H1 (cell line): ENCODE data around the gene CTSA. TPM values are rescaled to one million over a fixed set of nuclear protein-coding genes. Genes with fewer than 3 reads are reported as not detected.

Experiments used
- CTCF ChIA-PET: fragments of 300-600 bp; sonication (Branson Sonifier 250); formaldehyde crosslinking; loops from one replicate; lab custom pipeline; 2021; ENCODE audit not compliant: partially characterized antibody; lab: Charles Lee
- POLR2A ChIA-PET: fragments of 300-600 bp; sonication (Branson Sonifier 250); formaldehyde crosslinking; loops from one replicate; lab custom pipeline; 2021; ENCODE audit warnings: inconsistent platforms; ENCODE audit not compliant: partially characterized antibody; lab: Charles Lee
- DNase-seq, 2 experiments: peaks; one replicate each; pipeline versions ENCODE4 v3.0.0 to v3.0.0-alpha.2; 2010 to 2022; ENCODE audit warnings: low spot score in 2 of 2, low read depth in 1 of 2, mixed read lengths in 1 of 2
- FAIRE-seq: peaks from 2 replicates; lab custom pipeline; 2011; peaks lifted over from hg19 to GRCh38; lab: Jason Lieb, UNC
- H2AFZ ChIP-seq: 2 replicates; pipeline ENCODE4 v1.8.1; 2012; ENCODE audit warnings: low read length, inconsistent platforms
- H2AK5ac ChIP-seq: 2 replicates; pipeline ENCODE4 v1.6.1; 2013; ENCODE audit warnings: low read depth, low read length
- H2BK120ac ChIP-seq: replicated peaks from 2 replicates; pipeline ENCODE3; 2013; ENCODE audit warnings: low read depth, low read length, inconsistent platforms
- H2BK12ac ChIP-seq: 2 replicates; pipeline ENCODE4 v1.6.1; 2013; ENCODE audit warnings: low read depth, low read length
- H2BK15ac ChIP-seq: 2 replicates; pipeline ENCODE4 v1.6.1; 2013; ENCODE audit warnings: low read length
- H2BK20ac ChIP-seq: 2 replicates; pipeline ENCODE4 v1.6.1; 2013; ENCODE audit warnings: low read length
- H2BK5ac ChIP-seq: 2 replicates; pipeline ENCODE4 v1.6.1; 2013; ENCODE audit warnings: low read depth, low read length
- H3K14ac ChIP-seq: 2 replicates; pipeline ENCODE4 v1.6.1; 2013; ENCODE audit warnings: inconsistent platforms; ENCODE audit not compliant: insufficient read length
- H3K18ac ChIP-seq: 2 replicates; pipeline ENCODE4 v1.6.1; 2013; ENCODE audit warnings: low read length; ENCODE audit errors: extremely low read depth
- H3K23ac ChIP-seq: 2 replicates; pipeline ENCODE4 v1.6.1; 2013; ENCODE audit warnings: inconsistent platforms; ENCODE audit not compliant: insufficient read length
- H3K23me2 ChIP-seq: 2 replicates; pipeline ENCODE4 v1.6.1; 2013; ENCODE audit warnings: low read depth, low read length
- H3K27ac ChIP-seq: 2 replicates; pipeline ENCODE4 v1.6.1; 2011; ENCODE audit warnings: low read depth, low read length, inconsistent platforms
- H3K27me3 ChIP-seq, 4 experiments: replicated peaks in 1 of 4; 1 replicate in 1 of 4; 2 replicates in 3 of 4; pipeline versions ENCODE4 v1.6.1 to v1.8.1; 2011 to 2013; ENCODE audit warnings: low read length in 3 of 4, mild to moderate bottlenecking in 3 of 4, inconsistent platforms in 2 of 4, mixed read lengths in 2 of 4, moderate library complexity in 1 of 4; ENCODE audit not compliant: control insufficient read depth in 3 of 4, insufficient read depth in 3 of 4; ENCODE audit errors: extremely low read depth in 1 of 4
- H3K36me3 ChIP-seq, 4 experiments: 2 replicates each; pipeline versions ENCODE4 v1.6.1 to v1.8.1; 2011 to 2013; ENCODE audit warnings: mild to moderate bottlenecking in 4 of 4, low read length in 3 of 4, moderate library complexity in 2 of 4, control low read depth in 1 of 4, inconsistent platforms in 1 of 4; ENCODE audit not compliant: insufficient read depth in 4 of 4, control insufficient read depth in 2 of 4
- H3K4ac ChIP-seq: replicated peaks from 2 replicates; pipeline ENCODE3; 2013; ENCODE audit warnings: low read length, low read depth, mixed read lengths, inconsistent platforms; ENCODE audit not compliant: insufficient read length
- H3K4me1 ChIP-seq, 4 experiments: replicated peaks in 1 of 4; 1 replicate in 1 of 4; 2 replicates in 3 of 4; pipeline versions ENCODE4 v1.6.1 to v1.8.1; 2011 to 2013; ENCODE audit warnings: low read length in 3 of 4, inconsistent platforms in 2 of 4, mixed read lengths in 1 of 4; ENCODE audit not compliant: insufficient read depth in 4 of 4, control insufficient read depth in 3 of 4
- H3K4me2 ChIP-seq, 2 experiments: 2 replicates each; pipeline versions ENCODE4 v1.6.1 to v1.8.1; 2011 to 2013; ENCODE audit warnings: low read depth in 2 of 2, low read length in 2 of 2, control low read depth in 1 of 2, inconsistent platforms in 1 of 2, mild to moderate bottlenecking in 1 of 2; ENCODE audit not compliant: insufficient read depth in 1 of 2
- H3K4me3 ChIP-seq, 4 experiments: fragments of 200-600, 300-600 bp in 1 of 4; sonication (generic), shearing (Covaris generic), sonication (Bioruptor Twin) in 1 of 4; 2 replicates each; pipeline versions ENCODE4 v1.5.1 to v1.8.1; 2011 to 2016; ENCODE audit warnings: low read length in 4 of 4, low read depth in 3 of 4, control low read depth in 2 of 4, inconsistent platforms in 2 of 4, mild to moderate bottlenecking in 2 of 4, mixed read lengths in 1 of 4, moderate library complexity in 1 of 4; ENCODE audit not compliant: insufficient read depth in 2 of 4; ENCODE audit errors: extremely low read depth in 1 of 4
- H3K56ac ChIP-seq: replicated peaks from 2 replicates; pipeline ENCODE3; 2013; ENCODE audit warnings: low read depth, mild to moderate bottlenecking, mixed read lengths, low read length, inconsistent platforms; ENCODE audit not compliant: insufficient read length
- H3K79me1 ChIP-seq: 2 replicates; pipeline ENCODE4 v1.6.1; 2013; ENCODE audit warnings: low read depth, low read length, control low read depth
- H3K79me2 ChIP-seq, 2 experiments: 2 replicates each; pipeline versions ENCODE4 v1.6.1 to v1.8.1; 2012 to 2013; ENCODE audit warnings: low read length in 2 of 2, mild to moderate bottlenecking in 2 of 2, inconsistent platforms in 1 of 2; ENCODE audit not compliant: insufficient read depth in 2 of 2, control insufficient read depth in 1 of 2
- H3K9ac ChIP-seq, 4 experiments: replicated peaks in 1 of 4; 1 replicate in 1 of 4; 2 replicates in 3 of 4; pipeline versions ENCODE4 v1.6.1 to v1.8.1; 2011 to 2013; ENCODE audit warnings: low read depth in 3 of 4, low read length in 3 of 4, control low read depth in 2 of 4, mild to moderate bottlenecking in 2 of 4, moderate library complexity in 2 of 4, inconsistent platforms in 1 of 4; ENCODE audit errors: extremely low read depth in 1 of 4
- H3K9me3 ChIP-seq, 2 experiments: 2 replicates each; pipeline versions ENCODE4 v1.6.1 to v1.8.1; 2012 to 2013; ENCODE audit warnings: mild to moderate bottlenecking in 2 of 2, moderate library complexity in 2 of 2, control low read depth in 1 of 2, inconsistent platforms in 1 of 2, low read depth in 1 of 2, low read length in 1 of 2, mixed read lengths in 1 of 2; ENCODE audit not compliant: insufficient read depth in 2 of 2
- H4K20me1 ChIP-seq, 2 experiments: replicated peaks in 1 of 2; 2 replicates each; pipeline versions ENCODE3 to v1.8.1; 2011 to 2013; ENCODE audit warnings: inconsistent platforms in 2 of 2, low read length in 2 of 2, mild to moderate bottlenecking in 1 of 2; ENCODE audit not compliant: insufficient read depth in 2 of 2, control insufficient read depth in 1 of 2
- H4K5ac ChIP-seq: 2 replicates; pipeline ENCODE4 v1.6.1; 2013; ENCODE audit warnings: low read length, low read depth, mixed read lengths, inconsistent platforms; ENCODE audit not compliant: insufficient read length
- H4K8ac ChIP-seq: 2 replicates; pipeline ENCODE4 v1.8.0; 2013; ENCODE audit warnings: mild to moderate bottlenecking, moderate library complexity, low read length, inconsistent platforms; ENCODE audit not compliant: insufficient read depth; ENCODE audit errors: extremely low read depth
- H4K91ac ChIP-seq: replicated peaks from 2 replicates; pipeline ENCODE3; 2013; ENCODE audit warnings: low read length, mixed read lengths, inconsistent platforms; ENCODE audit not compliant: insufficient read length
- CEBPB ChIP-seq: IDR thresholded peaks from 2 replicates; pipeline ENCODE4 v1.6.1; 2012; ENCODE audit warnings: low read depth, low read length
- KDM1A ChIP-seq: fragments of 200-600, 300-600 bp; sonication (generic); IDR thresholded peaks from 2 replicates; pipeline ENCODE4 v1.7.1; 2016; ENCODE audit warnings: mild to moderate bottlenecking, low read length, borderline replicate concordance
- KDM4A ChIP-seq: IDR thresholded peaks from one replicate; pipeline ENCODE4 v1.7.1; 2012; ENCODE audit warnings: low read depth, mild to moderate bottlenecking, moderate library complexity, low read length, inconsistent platforms; ENCODE audit not compliant: severe bottlenecking
- PHF8 ChIP-seq: fragments of 200-600 bp; sonication (generic); conservative IDR thresholded peaks from 2 replicates; pipeline ENCODE4 v1.7.1; 2012; ENCODE audit warnings: low read depth, mild to moderate bottlenecking, inconsistent platforms, low read length, moderate library complexity
- POLR2AphosphoS5 ChIP-seq: IDR thresholded peaks from 2 replicates; pipeline ENCODE4 v1.6.1; 2011; ENCODE audit warnings: low read depth, low read length
- RAD21 ChIP-seq, 2 experiments: IDR thresholded peaks in 1 of 2; conservative IDR thresholded peaks in 1 of 2; 2 replicates each; pipeline ENCODE4 v1.6.1; 2011; ENCODE audit warnings: low read depth in 2 of 2, low read length in 2 of 2, improper control_type of control experiment in 1 of 2, inconsistent platforms in 1 of 2, mild to moderate bottlenecking in 1 of 2, moderate library complexity in 1 of 2
- SP1 ChIP-seq: IDR thresholded peaks from 2 replicates; pipeline ENCODE4 v1.6.1; 2011; ENCODE audit warnings: low read depth, low read length
- TEAD4 ChIP-seq: IDR thresholded peaks from 2 replicates; pipeline ENCODE4 v1.6.1; 2012; ENCODE audit warnings: low read depth, low read length, inconsistent platforms, mixed read lengths
- WGBS, 2 experiments: shearing (Covaris generic) in 1 of 2; methylation state at CpG; one replicate each; pipeline versions ENCODE4 v1.1.6 to v1.1.7; 2013 to 2015; ENCODE audit warnings: low lambda C conversion rate in 2 of 2, mixed read lengths in 2 of 2, inconsistent platforms in 1 of 2, low coverage in 1 of 2, missing lambda C conversion rate in 1 of 2; ENCODE audit not compliant: insufficient replicate concordance in 2 of 2, insufficient coverage in 1 of 2, insufficient read length in 1 of 2; ENCODE audit errors: extremely low coverage in 1 of 2, missing lambda C conversion rate in 1 of 2; 5-methylcytosine and 5-hydroxymethylcytosine counted together
- polyA plus RNA-seq, 7 experiments: library from polyadenylated mRNA; depleted of rRNA in 3 of 7; stranded (reverse) in 5 of 7; unstranded in 2 of 7; fragments of >200 nt in 5 of 7; fragments of 200-250 nt in 2 of 7; gene quantifications; 1 replicate in 5 of 7; 2 replicates in 1 of 7; 4 replicates in 1 of 7; pipeline versions ENCODE4 v1.2.1 to v1.2.3, GENCODE V29; 2011 to 2013; ENCODE audit warnings: missing spikeins in 2 of 7, mixed read lengths in 2 of 7
- total RNA-seq: library from RNA; stranded (reverse); fragmentation: NEBNext Ultra II Directional; extraction: Animal tissue kit (Norgen Biotek cat#: 25700); gene quantifications from 2 replicates; pipeline ENCODE4 v1.2.1, GENCODE V29; 2021
- TF ChIP-seq, protein P1 (sequence below), 3 experiments: IDR thresholded peaks; 1 replicate in 2 of 3; 2 replicates in 1 of 3; pipeline versions ENCODE4 v1.5.1 to v1.6.1; 2011; ENCODE audit warnings: low read length in 3 of 3, mild to moderate bottlenecking in 3 of 3, inconsistent platforms in 2 of 3, low read depth in 1 of 3, moderate library complexity in 1 of 3; ENCODE audit not compliant: insufficient read depth in 1 of 3; ENCODE audit errors: control extremely low read depth in 1 of 3

CTSA gene
- total and polyA plus RNA-seq, 2 of the 8 experiments (the other 6 are each of a cell fraction or from before 2014, with no cell fraction given): 49.7 to 74.0 TPM

- Histone ChIP-seq H3K27ac (no peak overlapping the region), H4K8ac (0 out of 2 replicates have a peak overlapping the region, but pooled peaks have one; percentile 35), H3K23me2 (peaks cover 13% of the 10 kb centered on the region; the same call in 1 of the 2 replicates), H3K4me1 (peaks cover 0 to 7% (median 4%) of the 10 kb centered on the region in 4 experiments; a peak in 6 of 7 replicates), H2AFZ (no peak overlapping the region), H3K79me1 (peaks cover 3% of the 10 kb centered on the region; the same call in 1 of the 2 replicates), H2BK5ac (no peak overlapping the region), H3K36me3 (peaks cover 8 to 18% (median 16%) of the 10 kb centered on the region in 4 experiments), H3K4me2 (no peak overlapping the region), H2BK12ac (no peak overlapping the region), H4K91ac (no peak overlapping the region), H3K14ac (no peak overlapping the region), H3K18ac (no peak overlapping the region), H2AK5ac (no peak overlapping the region), H3K56ac (no peak overlapping the region), H2BK15ac (no peak overlapping the region), H3K9me3 (no peaks in the 10 kb centered on the region), H3K79me2 (peaks cover 0 to 17% of the 10 kb centered on the region in 2 experiments; a peak in 1 of 4 replicates), H3K4ac (no peak overlapping the region), H3K4me3 (no peak overlapping the region), H4K20me1 (peaks cover 0 to 7% of the 10 kb centered on the region in 2 experiments), H3K27me3 (no peaks in the 10 kb centered on the region), H4K5ac (no peak overlapping the region), H2BK120ac (no peak overlapping the region), H3K9ac (no peak overlapping the region), H2BK20ac (no peak overlapping the region), H3K23ac (no peak overlapping the region)
- CTCF ChIA-PET: interaction anchor here (1.0 kb wide), 1 partner anchor 65 kb away, joined by 3 read pairs; no protein-coding TSS in a partner anchor
- TF ChIP-seq POLR2AphosphoS5 (no peak), CEBPB (no peak), TEAD4 (no peak), RAD21 (IDR thresholded peaks at IDR 0.05 in 1 of 2, conservative IDR thresholded peaks at IDR 0.05 in 1 of 2; ENCODE audit: low read depth in 2 of 2, low read length in 2 of 2) (no peak), KDM4A (no peak), SP1 (no peak), KDM1A (no peak), PHF8 (no peak)
- TF ChIP-seq, protein P1, sequence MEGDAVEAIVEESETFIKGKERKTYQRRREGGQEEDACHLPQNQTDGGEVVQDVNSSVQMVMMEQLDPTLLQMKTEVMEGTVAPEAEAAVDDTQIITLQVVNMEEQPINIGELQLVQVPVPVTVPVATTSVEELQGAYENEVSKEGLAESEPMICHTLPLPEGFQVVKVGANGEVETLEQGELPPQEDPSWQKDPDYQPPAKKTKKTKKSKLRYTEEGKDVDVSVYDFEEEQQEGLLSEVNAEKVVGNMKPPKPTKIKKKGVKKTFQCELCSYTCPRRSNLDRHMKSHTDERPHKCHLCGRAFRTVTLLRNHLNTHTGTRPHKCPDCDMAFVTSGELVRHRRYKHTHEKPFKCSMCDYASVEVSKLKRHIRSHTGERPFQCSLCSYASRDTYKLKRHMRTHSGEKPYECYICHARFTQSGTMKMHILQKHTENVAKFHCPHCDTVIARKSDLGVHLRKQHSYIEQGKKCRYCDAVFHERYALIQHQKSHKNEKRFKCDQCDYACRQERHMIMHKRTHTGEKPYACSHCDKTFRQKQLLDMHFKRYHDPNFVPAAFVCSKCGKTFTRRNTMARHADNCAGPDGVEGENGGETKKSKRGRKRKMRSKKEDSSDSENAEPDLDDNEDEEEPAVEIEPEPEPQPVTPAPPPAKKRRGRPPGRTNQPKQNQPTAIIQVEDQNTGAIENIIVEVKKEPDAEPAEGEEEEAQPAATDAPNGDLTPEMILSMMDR (IDR thresholded peaks at IDR 0.05; ENCODE audit: control extremely low read depth in 1 of 3, insufficient read depth in 1 of 3, low read depth in 1 of 3, low read length in 3 of 3): no peak
- DNase-seq: no peak
- FAIRE-seq: no peak
- 94% methylated on average over 19 of the region's 19 CpGs; no CpG with 5 or more reads in 1 of the 2 experiments for WGBS, 2 experiments
- POLR2A ChIA-PET: interaction anchor here (0.6 to 1.7 kb wide), 9 partner anchors 9 to 62 kb away, joined by 3 to 8 read pairs (median 4); partner anchors contain the start of gene PCIF1
Measured at GRCh38 chr20:45886590-45887345, 4.4 kb upstream of the CTSA start.
